Hepatocyte (in vitro differentiated cells): ENCODE measurements around the gene SMIM9. TPM values are rescaled to one million over a fixed set of nuclear protein-coding genes. Genes with fewer than 3 reads are reported as not detected.

Source experiments
- DNase-seq: peaks from one replicate; pipeline ENCODE4 v3.0.0-alpha.2; 2016; ENCODE audit warnings: low spot score
- H2AFZ ChIP-seq: fragments of 200-600 bp; sonication (generic); 2 replicates; pipeline ENCODE4 v1.6.0; 2016; ENCODE audit warnings: antibody characterized with exemption, mild to moderate bottlenecking
- H3K27ac ChIP-seq: fragments of 200-600 bp; sonication (generic); 2 replicates; pipeline ENCODE4 v1.5.1; 2016; ENCODE audit warnings: mild to moderate bottlenecking
- H3K27me3 ChIP-seq: fragments of 200-600 bp; sonication (generic); 2 replicates; pipeline ENCODE4 v1.6.1; 2016
- H3K36me3 ChIP-seq: fragments of 200-600 bp; sonication (generic); replicated peaks from 2 replicates; pipeline ENCODE4 v1.5.1; 2016; ENCODE audit warnings: low read depth; ENCODE audit not compliant: insufficient read depth
- H3K4me1 ChIP-seq: fragments of 200-600 bp; sonication (generic); 2 replicates; pipeline ENCODE4 v1.5.1; 2016; ENCODE audit warnings: mild to moderate bottlenecking, moderate library complexity; ENCODE audit not compliant: insufficient read depth
- H3K4me2 ChIP-seq: fragments of 200-600 bp; sonication (generic); 2 replicates; pipeline ENCODE4 v1.6.0; 2016
- H3K4me3 ChIP-seq: fragments of 200-600 bp; sonication (generic); 2 replicates; pipeline ENCODE4 v1.5.1; 2016; ENCODE audit warnings: mild to moderate bottlenecking
- H3K79me2 ChIP-seq: fragments of 200-600 bp; sonication (generic); 2 replicates; pipeline ENCODE4 v1.6.0; 2017; ENCODE audit warnings: mild to moderate bottlenecking
- H3K9me2 ChIP-seq: fragments of 200-600 bp; sonication (generic); replicated peaks from 2 replicates; pipeline ENCODE4 v1.6.0; 2017; ENCODE audit warnings: mild to moderate bottlenecking; ENCODE audit not compliant: insufficient read depth
- H3K9me3 ChIP-seq: fragments of 200-600 bp; sonication (generic); 2 replicates; pipeline ENCODE4 v1.5.1; 2016; ENCODE audit warnings: low read depth, mild to moderate bottlenecking
- H4K20me1 ChIP-seq: fragments of 200-600 bp; sonication (generic); 2 replicates; pipeline ENCODE4 v1.6.0; 2016; ENCODE audit warnings: mild to moderate bottlenecking; ENCODE audit not compliant: insufficient read depth, poor library complexity, severe bottlenecking
- CTCF ChIP-seq: fragments of 200-600 bp; sonication (generic); IDR thresholded peaks from 2 replicates; pipeline ENCODE4 v1.5.1; 2016; ENCODE audit warnings: antibody characterized with exemption, mild to moderate bottlenecking; ENCODE audit not compliant: poor library complexity
- EZH2 ChIP-seq: fragments of 200-600 bp; sonication (generic); IDR thresholded peaks from 2 replicates; pipeline ENCODE4 v1.6.1; 2016; ENCODE audit warnings: antibody characterized with exemption, mild to moderate bottlenecking, borderline replicate concordance
- EZH2phosphoT487 ChIP-seq: fragments of 200-600 bp; sonication (generic); IDR thresholded peaks from one replicate; pipeline ENCODE4 v1.6.1; 2018; ENCODE audit warnings: antibody characterized with exemption, mild to moderate bottlenecking, low read depth, moderate library complexity; ENCODE audit not compliant: unreplicated experiment, severe bottlenecking
- WGBS: methylation state at CpG from one replicate; pipeline ENCODE4 v1.1.6; 2016; ENCODE audit warnings: low lambda C conversion rate; ENCODE audit errors: missing lambda C conversion rate; 5-methylcytosine and 5-hydroxymethylcytosine counted together
- polyA plus RNA-seq: library from polyadenylated mRNA; unstranded; fragments of >200 nt; fragmentation: Nextera tagmentation; extraction: Ambion mirVana; gene quantifications from 2 replicates; pipeline ENCODE4 v1.2.1, GENCODE V29; 2016
- total RNA-seq: library from RNA; depleted of rRNA; stranded (reverse); fragments of >200 nt; gene quantifications from 2 replicates; pipeline ENCODE4 v1.2.3, GENCODE V29; 2014

SMIM9 gene
- total and polyA plus RNA-seq, 2 experiments from 2014 or later: not detected

DNA sequence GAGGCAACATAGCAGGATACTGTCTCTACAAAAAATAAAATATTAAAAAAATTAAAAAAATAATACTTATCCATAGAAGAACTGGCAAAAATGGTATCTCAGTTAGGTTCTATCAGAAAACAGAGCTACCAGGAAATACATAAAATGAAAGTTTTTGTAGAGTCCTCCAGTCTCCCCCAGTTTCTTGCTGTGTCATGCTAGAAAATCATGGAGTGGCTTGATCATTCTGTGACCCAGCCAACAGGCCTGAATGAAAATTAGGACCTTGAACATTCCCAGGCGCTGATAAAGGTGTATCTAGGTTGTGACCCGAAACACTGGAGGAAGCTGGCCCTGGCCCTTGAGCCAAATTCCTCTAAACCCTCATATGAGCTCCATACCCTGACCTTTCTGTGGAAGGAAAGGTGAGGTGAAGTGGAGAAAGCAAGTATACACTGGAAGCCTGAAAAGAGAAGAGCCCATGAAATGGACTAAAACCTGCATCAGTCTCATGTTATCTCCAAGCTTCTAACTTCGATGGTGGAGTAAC is 652 bp downstream of the SMIM9 start:
- WGBS: 78% methylated on average over 3 of the region's 3 CpGs
- H3K9me2 ChIP-seq: no peaks in the 10 kb centered on the region
- no peaks in the 10 kb centered on the region for H3K9me3 ChIP-seq
- no peaks in the 10 kb centered on the region for H4K20me1 ChIP-seq
- H3K79me2 ChIP-seq: no peaks in the 10 kb centered on the region
- no peak for TF ChIP-seq EZH2
- no peak for TF ChIP-seq CTCF
- TF ChIP-seq EZH2phosphoT487: no peak
- no peaks in the 10 kb centered on the region for H3K4me1 ChIP-seq
- no peaks in the 10 kb centered on the region for H3K27me3 ChIP-seq
- H3K4me3 ChIP-seq: no peak overlapping the region
- no peaks in the 10 kb centered on the region for H3K36me3 ChIP-seq
- no peak overlapping the region for H2AFZ ChIP-seq
- H3K4me2 ChIP-seq: no peak overlapping the region
- DNase-seq: no peak
- H3K27ac ChIP-seq: no peak overlapping the region

GRCh38 chrX:154829926-154830442 is 4.5 kb downstream of the SMIM9 start:
- no peaks in the 10 kb centered on the region for H3K9me3 ChIP-seq
- no peaks in the 10 kb centered on the region for H3K79me2 ChIP-seq
- 44% methylated on average over 1 of the region's 1 CpG for WGBS
- H3K27ac ChIP-seq: no peak overlapping the region
- H2AFZ ChIP-seq: no peak overlapping the region
- H3K4me3 ChIP-seq: no peak overlapping the region
- TF ChIP-seq EZH2 (no peak), EZH2phosphoT487 (no peak), CTCF (no peak)
- H3K27me3 ChIP-seq: no peaks in the 10 kb centered on the region
- H3K4me2 ChIP-seq: no peak overlapping the region
- no peak for DNase-seq
- no peaks in the 10 kb centered on the region for H3K9me2 ChIP-seq
- H4K20me1 ChIP-seq: no peaks in the 10 kb centered on the region
- H3K4me1 ChIP-seq: no peaks in the 10 kb centered on the region
- no peaks in the 10 kb centered on the region for H3K36me3 ChIP-seq

DNA sequence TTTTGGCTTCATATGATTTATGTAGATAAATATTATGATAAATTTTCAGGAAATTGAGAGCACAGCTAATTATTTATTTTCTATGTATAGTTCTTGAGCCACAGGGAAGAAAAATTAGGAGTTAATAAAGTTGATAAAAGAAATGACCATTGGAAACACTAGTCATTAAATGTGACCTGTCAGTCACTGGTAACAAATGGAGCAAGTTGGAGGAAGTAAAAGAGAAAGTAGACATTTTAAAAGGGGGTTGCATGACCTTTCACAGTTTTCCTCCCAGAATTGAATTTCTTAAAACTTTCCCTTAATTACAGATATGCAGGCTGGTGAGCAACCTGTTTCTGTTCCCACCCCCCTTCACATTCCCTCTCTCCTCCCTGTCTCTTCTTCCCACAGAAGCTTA is 5.3 kb downstream of the SMIM9 start:
- H4K20me1 ChIP-seq: no peaks in the 10 kb centered on the region
- no peak for TF ChIP-seq CTCF
- no peak for TF ChIP-seq EZH2
- no peak for TF ChIP-seq EZH2phosphoT487
- no peak for DNase-seq
- H3K36me3 ChIP-seq: no peaks in the 10 kb centered on the region
- no peak overlapping the region for H3K4me2 ChIP-seq
- no peaks in the 10 kb centered on the region for H3K4me1 ChIP-seq
- H3K27me3 ChIP-seq: no peaks in the 10 kb centered on the region
- H3K4me3 ChIP-seq: no peak overlapping the region
- H3K9me2 ChIP-seq: no peaks in the 10 kb centered on the region
- H3K9me3 ChIP-seq: no peaks in the 10 kb centered on the region
- H2AFZ ChIP-seq: no peak overlapping the region
- no peaks in the 10 kb centered on the region for H3K79me2 ChIP-seq
- no peak overlapping the region for H3K27ac ChIP-seq
